ENCODE measurements around the gene DUSP22.
"Not testable (repeated sequence)": the region's sequence is repeated elsewhere in the genome, so short reads cannot be mapped to it uniquely, and the experiment has no call there.

DUSP22 gene

GRCh38 chr6:366389-367297, 74.4 kb downstream of the DUSP22 start:
- no peak for DNase-seq

DNA sequence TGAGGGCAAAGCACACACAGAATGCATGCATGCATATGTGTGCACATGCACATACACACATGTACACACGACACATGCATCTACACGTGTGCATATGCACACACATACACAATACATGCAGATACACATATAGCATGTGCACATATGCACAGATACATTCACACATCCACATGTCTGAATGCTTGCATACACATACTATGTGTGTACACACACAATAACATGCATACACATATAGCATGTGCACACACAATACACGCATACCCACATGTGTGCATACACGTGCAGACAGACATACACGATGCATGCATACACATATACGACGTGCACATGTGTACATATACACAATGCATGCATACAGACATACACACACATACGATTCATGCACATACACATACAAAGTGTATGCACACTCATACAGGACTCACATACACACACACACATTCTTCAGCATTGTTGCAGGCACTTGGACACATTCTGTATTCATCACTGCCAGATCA, 75.1 kb downstream of the DUSP22 start:
- no peak for DNase-seq

GRCh38 chr6:367891-368630, 75.8 kb downstream of the DUSP22 start:
- no peak for DNase-seq

GRCh38 chr6:369559-370431, 77.5 kb downstream of the DUSP22 start:
- DNase-seq = no peak

- DNase-seq = no peak
Measured at GRCh38 chr6:370555-370954, 78.3 kb downstream of the DUSP22 start.

DNA sequence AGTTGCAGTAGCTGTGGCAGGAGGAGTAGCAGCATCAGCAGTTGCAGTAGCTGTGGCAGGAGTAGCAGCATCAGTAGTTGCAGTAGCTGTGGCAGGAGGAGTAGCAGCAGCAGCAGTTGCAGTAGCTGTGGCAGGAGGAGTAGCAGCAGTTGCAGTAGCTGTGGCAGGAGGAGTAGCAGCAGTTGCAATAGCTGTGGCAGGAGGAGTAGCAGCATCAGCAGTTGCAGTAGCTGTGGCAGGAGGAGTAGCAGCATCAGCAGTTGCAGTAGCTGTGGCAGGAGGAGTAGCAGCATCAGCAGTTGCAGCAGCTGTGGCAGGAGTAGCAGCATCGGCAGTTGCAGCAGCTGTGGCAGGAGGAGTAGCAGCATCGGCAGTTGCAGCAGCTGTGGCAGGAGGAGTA, 79.6 kb downstream of the DUSP22 start:
- DNase-seq = not testable (repeated sequence)

GRCh38 chr6:372336-372911, 80.1 kb downstream of the DUSP22 start:
- DNase-seq = no peak

- no peak for DNase-seq
Measured at GRCh38 chr6:373031-373430, 80.7 kb downstream of the DUSP22 start.

DNA sequence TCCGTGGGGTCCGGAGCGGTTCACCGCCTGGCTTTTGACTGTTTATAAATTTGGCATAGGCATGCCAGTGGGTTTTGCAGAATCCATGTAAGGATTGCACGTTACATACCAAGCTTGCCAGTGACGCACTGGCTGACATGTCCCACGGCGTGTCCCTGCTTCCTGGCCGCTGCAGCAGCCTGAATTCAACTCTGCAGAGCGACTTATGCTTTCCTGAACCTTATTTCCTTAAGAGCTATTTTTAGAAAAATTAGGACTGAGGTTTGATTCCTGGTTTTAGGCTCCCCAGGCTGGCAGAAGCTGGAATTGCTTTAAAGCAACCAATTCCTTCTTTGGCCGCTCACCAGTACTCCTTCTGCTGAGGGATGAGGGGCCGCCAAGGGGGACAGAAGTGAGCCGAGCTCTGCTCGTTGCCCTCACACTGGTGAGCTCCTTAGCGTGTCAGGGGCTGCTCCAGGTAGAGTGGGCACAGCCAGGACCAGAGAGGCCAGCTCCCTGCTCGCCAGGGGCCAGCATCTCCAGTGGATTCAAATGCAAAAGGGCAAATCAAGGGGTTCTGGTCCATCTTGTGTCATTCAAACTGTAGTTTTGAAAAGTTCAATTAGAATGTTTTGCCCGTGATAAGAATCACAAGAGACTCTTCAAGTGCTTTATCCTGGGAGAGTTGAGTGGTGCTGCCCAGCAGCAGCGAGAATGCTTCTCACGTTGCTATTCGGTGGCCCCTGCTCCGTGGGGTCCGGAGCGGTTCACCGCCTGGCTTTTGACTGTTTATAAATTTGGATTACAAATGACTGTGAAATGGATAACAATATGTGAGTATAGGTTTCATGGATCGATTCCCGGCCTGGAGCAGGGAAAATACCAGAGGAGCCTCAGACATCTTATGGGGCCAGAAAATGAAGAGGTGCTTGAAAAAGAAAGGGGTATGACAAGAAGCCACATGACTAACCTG, 81.8 kb downstream of the DUSP22 start:
- no peak for DNase-seq

DNA sequence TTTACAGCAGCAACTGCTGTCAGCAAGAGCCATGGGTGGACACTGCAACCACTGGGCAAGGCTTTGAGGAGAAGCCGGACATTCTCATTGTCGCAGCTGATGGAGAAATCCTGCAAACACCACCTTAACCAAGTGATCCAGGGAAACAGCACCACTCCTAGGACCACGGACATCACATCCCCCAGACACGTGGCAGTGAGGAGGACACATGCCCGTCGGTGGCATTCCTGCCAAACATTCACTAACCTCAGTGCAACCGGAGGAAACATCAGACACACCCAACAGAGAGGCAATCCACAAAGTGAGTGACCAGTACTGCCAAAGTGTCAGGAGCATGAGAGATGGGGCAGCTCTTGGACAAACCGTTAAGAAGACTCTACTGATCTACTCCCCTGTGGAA, 82.7 kb downstream of the DUSP22 start:
- no peak for DNase-seq

DNA sequence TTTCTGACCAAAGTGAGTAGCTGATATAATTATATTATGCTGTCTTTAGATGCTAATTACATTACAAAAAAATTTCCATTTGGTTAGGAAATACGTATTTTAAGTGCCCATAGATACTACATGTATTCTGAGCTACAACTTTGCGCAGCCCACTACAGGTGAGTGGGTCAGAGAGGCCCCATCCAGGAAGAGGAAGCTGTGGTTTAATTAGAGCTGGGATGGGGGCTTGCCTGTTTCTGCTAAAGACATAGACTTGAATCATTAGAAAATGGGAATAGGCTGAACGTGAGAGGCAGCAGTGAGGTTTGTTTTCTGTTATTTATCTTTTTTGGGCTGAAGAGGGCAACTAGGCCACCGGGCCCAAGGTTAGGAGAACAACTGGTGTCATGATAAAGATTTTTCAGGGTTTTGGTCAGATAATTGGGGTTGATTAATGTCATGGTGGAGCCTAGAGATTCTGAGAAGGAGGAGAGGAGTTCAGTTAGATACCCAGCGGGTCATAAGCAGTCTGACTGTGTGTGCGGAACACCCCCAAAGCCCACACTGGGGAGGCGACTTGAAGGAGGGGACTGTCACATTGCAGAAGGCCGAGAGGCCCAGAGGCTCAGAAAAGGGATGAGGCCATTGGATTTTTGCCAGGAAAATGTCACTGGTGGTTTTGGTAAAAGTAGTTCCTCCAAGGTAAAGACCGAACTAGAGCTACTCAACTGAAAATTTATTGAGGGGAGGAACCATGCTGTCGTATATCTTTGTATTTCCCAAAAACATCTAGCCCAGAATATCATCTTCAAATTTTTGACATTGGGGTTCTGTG, 84.7 kb downstream of the DUSP22 start:
- no peak for DNase-seq

DNA sequence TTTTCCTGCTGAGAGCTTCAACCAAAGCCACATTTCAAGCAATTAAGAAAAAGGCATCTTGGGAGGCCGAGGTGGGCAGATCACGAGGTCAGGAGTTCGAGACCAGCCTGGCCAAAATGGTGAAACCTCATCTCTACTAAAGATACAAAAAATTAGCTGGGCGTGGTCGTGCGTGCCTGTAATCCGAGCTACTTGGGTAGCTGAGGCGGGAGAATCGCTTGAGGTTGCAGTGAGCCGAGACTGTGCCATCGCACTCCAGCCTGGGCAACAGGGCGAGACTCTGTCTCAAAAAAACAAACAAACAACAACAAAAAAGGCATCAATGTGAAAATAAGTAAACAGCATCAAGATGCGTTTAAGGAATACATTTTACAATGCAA, 85.3 kb downstream of the DUSP22 start:
- DNase-seq = not testable (repeated sequence)

- DNase-seq = no peak
Measured at GRCh38 chr6:378090-378957, 86.0 kb downstream of the DUSP22 start.

DNA sequence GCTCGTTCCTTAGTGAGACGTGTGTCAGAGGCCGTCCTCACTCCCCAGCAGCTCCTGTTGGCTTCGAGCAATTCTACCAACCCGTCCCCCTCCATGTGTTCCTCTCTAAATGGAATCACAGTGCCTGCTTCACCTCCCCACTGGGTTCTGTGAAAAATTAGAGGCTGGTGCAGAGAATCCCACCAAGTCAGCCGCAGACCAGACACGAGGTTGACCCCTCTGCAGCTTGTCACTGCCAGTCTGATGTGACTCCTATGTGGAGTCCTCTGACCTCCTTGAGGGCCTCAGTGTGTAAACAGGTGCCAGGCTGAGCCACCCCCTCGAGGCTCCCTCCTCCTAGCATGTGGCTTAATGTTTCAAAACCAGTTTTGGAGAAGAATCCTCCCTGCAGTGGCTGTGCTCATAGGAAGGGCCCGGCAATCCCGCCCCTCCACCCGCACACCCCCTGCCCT, 86.7 kb downstream of the DUSP22 start:
- no peak for DNase-seq

DNA sequence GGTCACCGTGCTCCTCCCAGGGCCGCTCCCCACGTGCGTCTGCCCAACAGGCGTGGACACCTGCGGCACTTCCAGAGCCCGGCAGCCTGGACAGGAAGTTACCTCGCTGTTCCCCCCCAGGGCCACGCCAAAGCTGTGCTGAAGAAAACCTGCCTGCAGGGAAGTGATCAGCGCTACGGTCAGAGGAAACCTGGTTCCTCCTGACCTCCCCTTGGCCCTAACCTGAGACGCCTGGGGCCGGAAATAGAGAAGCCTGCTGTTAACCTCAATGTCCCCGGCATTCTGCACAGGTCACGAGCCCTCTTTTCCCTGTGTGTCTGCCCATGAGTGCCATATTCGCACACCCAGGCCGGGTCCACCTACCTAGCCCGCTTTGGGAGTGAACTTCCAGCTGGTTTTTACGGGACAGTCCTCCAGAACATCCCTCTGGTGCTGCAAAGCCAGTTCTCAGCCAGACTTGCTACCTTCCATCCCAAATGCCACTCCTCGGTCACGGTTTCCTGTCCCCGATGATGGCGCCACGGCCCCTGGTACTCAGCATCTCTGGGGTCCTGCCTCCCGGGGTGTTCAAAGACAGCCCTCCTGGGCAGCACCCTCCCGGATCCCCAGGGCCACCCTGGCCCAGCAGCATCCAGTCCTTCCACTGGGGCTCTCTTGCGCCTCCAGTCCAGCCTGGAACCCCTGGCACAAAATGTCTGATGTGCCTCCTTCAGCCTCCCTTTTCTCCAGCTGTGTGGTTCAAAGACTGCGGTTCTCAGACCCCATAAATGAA, 87.3 kb downstream of the DUSP22 start:
- no peak for DNase-seq

DNA sequence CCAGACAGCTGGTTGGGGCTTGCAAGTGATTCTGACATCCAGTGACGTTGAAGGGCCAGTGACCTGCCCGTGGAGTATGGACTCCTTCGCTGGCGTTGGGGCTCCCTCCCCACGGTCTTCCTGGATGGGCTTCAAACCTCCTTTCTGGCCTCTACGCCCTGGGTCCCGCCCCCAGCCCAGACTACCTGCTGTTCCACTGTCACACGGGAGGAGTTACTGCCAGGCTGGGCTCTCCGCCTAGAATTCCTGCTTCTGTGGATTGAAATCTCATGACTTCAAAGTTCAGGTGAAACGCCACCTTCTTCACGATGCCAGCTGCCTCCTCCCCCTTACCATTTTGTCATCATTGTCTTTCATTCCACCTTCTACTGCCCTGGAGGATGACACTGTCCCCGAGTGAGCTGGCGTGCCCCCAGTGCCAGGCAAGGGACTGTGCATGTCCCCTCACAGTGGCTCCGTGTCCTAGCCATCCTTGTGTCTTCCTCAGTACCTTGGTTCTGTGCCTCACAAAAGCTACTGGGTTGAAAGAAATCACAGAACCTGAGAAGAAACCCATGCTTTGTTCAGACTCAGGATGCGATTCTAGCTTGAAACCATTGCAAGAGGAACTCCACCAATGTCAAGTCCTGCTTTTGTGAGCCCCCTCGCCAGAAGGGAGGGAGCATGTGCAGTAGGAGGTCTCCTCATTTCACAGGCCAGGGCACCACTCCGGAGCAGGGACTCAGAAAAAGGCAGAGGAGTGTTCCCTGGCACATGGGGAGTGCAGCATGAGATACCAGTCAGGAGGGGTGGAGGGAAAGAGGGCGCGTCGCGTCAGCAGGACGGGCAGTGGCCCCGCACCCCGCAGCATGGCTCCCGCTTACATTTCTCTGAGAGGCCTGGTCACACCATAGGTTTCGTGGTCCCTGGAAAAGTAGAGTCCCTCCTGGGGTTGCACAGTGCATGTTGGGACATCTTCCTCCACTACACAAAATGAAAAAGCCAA, 88.2 kb downstream of the DUSP22 start:
- DNase-seq = no peak

DNA sequence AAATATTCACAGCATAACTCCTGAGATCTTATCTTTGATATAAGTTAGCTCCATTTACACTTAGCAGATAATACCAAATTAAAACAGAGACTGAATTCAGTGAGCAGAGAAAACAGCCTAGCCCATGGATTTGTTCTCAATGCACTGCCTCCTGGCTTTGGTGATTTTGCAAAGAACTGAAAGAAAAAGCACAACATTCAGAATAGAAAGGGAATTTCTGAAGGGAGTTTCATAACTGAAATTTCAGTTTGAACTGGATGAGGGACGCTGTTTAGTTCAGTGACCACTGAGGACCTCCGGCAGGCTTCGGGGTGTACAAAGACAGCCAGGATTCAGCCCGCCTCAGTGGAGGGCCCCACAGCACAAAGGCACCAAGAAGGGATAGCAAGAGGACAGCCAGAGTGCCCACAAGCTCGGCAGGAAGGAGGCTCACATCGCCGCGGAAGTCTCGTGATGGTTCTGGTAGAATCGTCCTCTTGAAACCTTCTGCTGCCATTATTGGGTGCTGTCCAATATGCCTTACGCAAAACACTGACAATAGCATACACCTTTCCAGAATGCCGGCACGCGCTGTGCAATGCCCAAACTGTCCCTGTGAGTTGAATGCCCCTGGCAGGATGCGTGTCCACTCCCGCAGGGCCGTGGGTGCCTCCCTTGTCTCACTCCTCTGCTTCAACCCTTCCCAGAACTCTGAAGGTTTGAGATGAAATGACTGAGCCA, 89.6 kb downstream of the DUSP22 start:
- no peak for DNase-seq
